HEK293T (cell line): ENCODE data around the gene CYB561A3.

Source experiments
- BHLHE40 ChIP-seq: fragments of 450-650 bp; IDR thresholded peaks from 2 replicates; pipeline ENCODE4 v1.6.1; 2016; ENCODE audit warnings: mild to moderate bottlenecking, moderate library complexity, borderline replicate concordance
- CTBP1 ChIP-seq: fragments of 450-650 bp; IDR thresholded peaks from 2 replicates; pipeline ENCODE4 v1.6.1; 2016; ENCODE audit warnings: borderline replicate concordance
- ELF4 ChIP-seq: fragments of 450-650 bp; IDR thresholded peaks from 2 replicates; pipeline ENCODE4 v1.6.1; 2017; ENCODE audit warnings: antibody characterized with exemption
- FOXA1 ChIP-seq: fragments of 450-650 bp; IDR thresholded peaks from 2 replicates; pipeline ENCODE4 v1.6.1; 2016; ENCODE audit warnings: mild to moderate bottlenecking
- FOXK2 ChIP-seq: fragments of 450-650 bp; IDR thresholded peaks from 2 replicates; pipeline ENCODE4 v1.6.1; 2016; ENCODE audit warnings: mild to moderate bottlenecking
- LEF1 ChIP-seq: fragments of 450-650 bp; IDR thresholded peaks from 2 replicates; pipeline ENCODE4 v1.6.1; 2017; ENCODE audit warnings: mild to moderate bottlenecking, borderline replicate concordance
- SP1 ChIP-seq: fragments of 450-650 bp; IDR thresholded peaks from 2 replicates; pipeline ENCODE4 v1.6.1; 2017

DNA sequence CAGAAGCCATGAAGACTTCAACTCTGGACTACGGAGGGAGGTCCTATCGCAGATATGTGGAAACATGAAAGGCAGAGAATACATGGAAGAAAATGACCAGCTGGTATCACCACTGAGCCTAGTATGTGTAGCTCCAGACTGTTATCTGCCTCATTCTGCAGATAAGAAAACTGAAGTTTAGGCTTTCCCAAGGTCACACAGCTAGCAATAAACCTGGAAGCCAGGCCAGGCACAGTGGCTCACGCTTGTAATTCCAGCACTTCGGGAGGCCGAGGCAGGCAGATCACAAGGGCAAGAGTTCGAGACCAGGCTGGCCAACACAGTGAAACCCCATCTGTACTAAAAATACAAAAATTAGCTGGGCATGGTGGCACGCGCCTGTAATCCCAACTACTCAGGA is 50.9 kb downstream of the CYB561A3 start:
- TF ChIP-seq ELF4 (no peak), LEF1 (no peak), FOXK2 (no peak), BHLHE40 (no peak), SP1 (no peak), FOXA1 (no peak), CTBP1 (no peak)
